ENCODE data around the gene GLT6D1.

DNA sequence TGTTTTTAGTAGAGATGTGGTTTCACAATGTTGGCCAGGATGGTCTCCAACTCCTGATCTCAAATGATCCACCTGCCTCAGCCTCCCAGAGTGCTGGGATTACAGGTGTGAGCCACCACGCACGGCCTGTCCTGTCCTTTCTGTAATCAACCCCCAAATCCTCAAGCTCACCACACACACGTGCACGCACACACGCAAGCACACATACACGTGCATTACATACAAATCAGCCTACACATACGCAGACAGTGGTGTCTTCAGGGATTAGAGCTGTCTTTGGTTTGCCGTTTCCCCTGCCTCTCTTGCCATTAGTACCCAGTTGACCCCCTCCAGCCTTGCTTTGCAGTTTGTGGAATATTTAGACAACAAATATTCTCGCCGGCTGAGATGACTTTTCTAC, 6.5 kb downstream of the GLT6D1 start:
- TF ChIP-seq POLR2A (IDR thresholded peaks at IDR 0.05; ENCODE audit: low read length) (no peak), GATA1 (IDR thresholded peaks at IDR 0.05; ENCODE audit: low read depth, low read length) (no peak)
